Right atrium auricular region (tissue), 2 donors: ENCODE data around the gene MAGI3. TPM values are rescaled to one million over a fixed set of nuclear protein-coding genes. Genes with fewer than 3 reads are reported as not detected.
A peak's percentile ranks its signal among the peaks of the same experiment; 100 is the strongest.

Experiments
- DNase-seq: peaks from one replicate; pipeline ENCODE4 v3.0.0-alpha.2; 2019; ENCODE audit warnings: low spot score
- H3K27ac ChIP-seq, 2 donors: fragments of 200-600 bp; sonication (generic); 1 replicate in 1 of 2; 2 replicates in 1 of 2; pipeline ENCODE4 v1.5.1; 2016 to 2019
- H3K27me3 ChIP-seq, 2 donors: fragments of 200-600 bp; sonication (generic); one replicate each; pipeline versions ENCODE4 v1.5.1 to v1.6.0; 2017 to 2019
- H3K36me3 ChIP-seq: fragments of 200-600 bp; sonication (generic); one replicate; pipeline ENCODE4 v1.5.1; 2016
- H3K4me1 ChIP-seq, 2 donors: fragments of 200-600 bp; sonication (generic); one replicate each; pipeline versions ENCODE4 v1.5.1 to v1.6.0; 2017 to 2019
- H3K4me3 ChIP-seq, 2 donors: fragments of 200-600 bp; sonication (generic); 1 replicate in 1 of 2; 2 replicates in 1 of 2; pipeline ENCODE4 v1.5.1; 2017 to 2019; ENCODE audit warnings: mild to moderate bottlenecking in 1 of 2, moderate library complexity in 1 of 2
- H3K9me3 ChIP-seq, 2 donors: fragments of 200-600 bp; sonication (generic); one replicate each; pipeline ENCODE4 v1.5.1; 2019
- total RNA-seq, 2 donors: library from RNA; depleted of rRNA; stranded (reverse); fragments of >200 nt; gene quantifications; one replicate each; pipeline ENCODE4 v1.1.0, GENCODE V29; 2016
- TF ChIP-seq, protein P1 (sequence below), 2 donors: fragments of 200-600 bp; sonication (generic); IDR thresholded peaks; one replicate each; pipeline ENCODE4 v1.5.1; 2019; ENCODE audit warnings: antibody characterized with exemption in 2 of 2

The MAGI3 gene
- total RNA-seq, 2 donors from 2014 or later, result 6.4 to 6.6 TPM

DNA sequence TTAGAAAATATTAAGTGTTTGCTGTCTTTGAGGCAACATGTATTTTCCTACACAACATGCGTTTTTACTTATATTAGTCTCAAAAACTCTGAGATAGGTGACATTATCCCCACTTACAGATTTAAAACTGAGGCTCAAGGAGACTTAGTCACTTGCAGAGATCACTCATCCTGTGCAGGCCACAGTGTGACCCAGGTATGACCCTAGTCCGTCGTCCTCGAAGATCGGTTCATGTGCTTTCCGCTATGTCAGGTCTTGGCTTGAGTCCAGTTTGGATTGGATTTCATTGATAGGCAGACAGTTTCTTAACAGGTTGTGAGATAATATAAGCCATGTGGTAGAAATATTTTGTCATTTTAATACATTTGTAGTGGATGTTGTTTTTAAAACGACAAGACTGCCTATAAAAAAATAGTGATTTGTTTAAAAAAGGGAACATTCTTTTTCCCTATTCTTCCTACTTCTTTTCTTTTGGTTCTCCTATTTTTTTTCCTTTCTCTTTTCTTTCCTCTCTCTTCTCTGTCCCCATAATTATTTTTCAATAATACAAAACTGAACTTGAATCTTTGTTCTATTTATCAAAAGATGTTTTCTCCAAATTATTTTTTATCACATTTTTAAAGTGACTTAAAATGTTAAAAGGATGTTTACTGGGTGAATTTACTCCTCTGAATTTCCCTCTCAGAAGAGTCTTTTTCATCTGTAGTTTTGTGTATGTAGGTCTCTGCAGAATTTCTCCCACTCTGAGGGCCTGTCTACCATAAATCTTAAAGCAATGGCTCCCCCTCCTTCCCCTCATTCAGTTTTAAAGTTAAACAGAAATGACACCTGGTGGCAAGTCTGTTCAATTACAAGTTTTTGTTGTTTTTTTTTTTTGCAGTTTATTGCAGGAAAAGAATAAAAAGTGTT is 287.2 kb downstream of the MAGI3 start:
- DNase-seq, result no peak
- no peak overlapping the region for H3K4me3 ChIP-seq
- no peaks in the 10 kb centered on the region for H3K4me1 ChIP-seq
- no peaks in the 10 kb centered on the region for H3K9me3 ChIP-seq
- no peak overlapping the region for H3K27ac ChIP-seq
- peaks cover 5% of the 10 kb centered on the region for H3K36me3 ChIP-seq
- H3K27me3 ChIP-seq, result no peaks in the 10 kb centered on the region
- TF ChIP-seq, protein P1, sequence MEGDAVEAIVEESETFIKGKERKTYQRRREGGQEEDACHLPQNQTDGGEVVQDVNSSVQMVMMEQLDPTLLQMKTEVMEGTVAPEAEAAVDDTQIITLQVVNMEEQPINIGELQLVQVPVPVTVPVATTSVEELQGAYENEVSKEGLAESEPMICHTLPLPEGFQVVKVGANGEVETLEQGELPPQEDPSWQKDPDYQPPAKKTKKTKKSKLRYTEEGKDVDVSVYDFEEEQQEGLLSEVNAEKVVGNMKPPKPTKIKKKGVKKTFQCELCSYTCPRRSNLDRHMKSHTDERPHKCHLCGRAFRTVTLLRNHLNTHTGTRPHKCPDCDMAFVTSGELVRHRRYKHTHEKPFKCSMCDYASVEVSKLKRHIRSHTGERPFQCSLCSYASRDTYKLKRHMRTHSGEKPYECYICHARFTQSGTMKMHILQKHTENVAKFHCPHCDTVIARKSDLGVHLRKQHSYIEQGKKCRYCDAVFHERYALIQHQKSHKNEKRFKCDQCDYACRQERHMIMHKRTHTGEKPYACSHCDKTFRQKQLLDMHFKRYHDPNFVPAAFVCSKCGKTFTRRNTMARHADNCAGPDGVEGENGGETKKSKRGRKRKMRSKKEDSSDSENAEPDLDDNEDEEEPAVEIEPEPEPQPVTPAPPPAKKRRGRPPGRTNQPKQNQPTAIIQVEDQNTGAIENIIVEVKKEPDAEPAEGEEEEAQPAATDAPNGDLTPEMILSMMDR (IDR thresholded peaks at IDR 0.05), result peak; percentile 32 to 78

- TF ChIP-seq, protein P1 (IDR thresholded peaks at IDR 0.05), result peak in 1 of 2 donors; percentile 10
- Histone ChIP-seq H3K27me3 (no peaks in the 10 kb centered on the region), H3K4me1 (no peaks in the 10 kb centered on the region), H3K27ac (no peak overlapping the region), H3K36me3 (peaks cover 4% of the 10 kb centered on the region), H3K4me3 (no peak overlapping the region), H3K9me3 (no peaks in the 10 kb centered on the region)
- DNase-seq, result no peak
Observed at GRCh38 chr1:113678159-113678469, 287.8 kb downstream of the MAGI3 start.

- H3K4me3 ChIP-seq, result no peak overlapping the region
- no peak overlapping the region for H3K27ac ChIP-seq
- no peaks in the 10 kb centered on the region for H3K27me3 ChIP-seq
- TF ChIP-seq, protein P1 (IDR thresholded peaks at IDR 0.05), result no peak
- no peaks in the 10 kb centered on the region for H3K9me3 ChIP-seq
- peaks cover 0 to 5% of the 10 kb centered on the region in 2 donors for H3K4me1 ChIP-seq
- DNase-seq, result no peak
- H3K36me3 ChIP-seq, result no peaks in the 10 kb centered on the region
Observed at GRCh38 chr1:113681596-113682337, 291.5 kb downstream of the MAGI3 start.

DNA sequence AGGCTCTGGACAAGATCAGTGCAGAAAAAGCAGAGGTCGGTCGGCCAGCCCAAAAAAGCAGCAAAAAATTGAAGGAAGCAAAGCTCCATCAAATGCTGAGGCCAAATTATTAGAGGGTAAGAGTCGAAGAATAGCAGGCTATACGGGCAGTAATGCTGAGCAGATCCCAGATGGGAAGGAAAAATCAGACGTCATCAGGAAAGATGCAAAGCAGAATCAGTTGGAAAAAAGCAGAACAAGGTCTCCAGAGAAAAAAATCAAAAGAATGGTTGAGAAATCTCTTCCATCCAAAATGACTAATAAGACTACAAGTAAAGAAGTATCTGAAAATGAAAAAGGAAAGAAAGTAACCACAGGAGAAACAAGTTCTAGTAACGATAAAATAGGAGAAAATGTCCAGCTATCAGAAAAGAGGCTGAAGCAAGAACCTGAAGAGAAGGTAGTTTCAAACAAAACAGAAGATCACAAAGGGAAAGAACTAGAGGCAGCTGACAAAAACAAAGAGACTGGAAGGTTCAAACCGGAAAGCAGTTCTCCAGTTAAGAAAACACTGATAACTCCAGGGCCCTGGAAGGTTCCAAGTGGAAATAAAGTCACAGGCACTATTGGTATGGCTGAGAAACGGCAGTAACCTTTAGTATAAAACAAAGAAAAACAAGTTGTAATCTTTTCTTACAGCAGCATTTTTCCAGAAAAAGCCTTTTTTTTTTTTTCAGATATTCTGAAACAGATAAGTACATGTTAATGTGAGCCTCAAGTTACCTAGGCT is 293.3 kb downstream of the MAGI3 start:
- Histone ChIP-seq H3K4me3 (no peak overlapping the region), H3K27me3 (no peaks in the 10 kb centered on the region), H3K9me3 (no peaks in the 10 kb centered on the region), H3K27ac (peak overlapping the region; percentile 41 to 71), H3K4me1 (peaks cover 0 to 5% of the 10 kb centered on the region in 2 donors), H3K36me3 (no peaks in the 10 kb centered on the region)
- TF ChIP-seq, protein P1 (IDR thresholded peaks at IDR 0.05), result no peak
- DNase-seq, result no peak

GRCh38 chr1:113684153-113684541 is 293.8 kb downstream of the MAGI3 start:
- Histone ChIP-seq H3K4me3 (no peak overlapping the region), H3K4me1 (peaks cover 0 to 5% of the 10 kb centered on the region in 2 donors), H3K27me3 (no peaks in the 10 kb centered on the region), H3K9me3 (no peaks in the 10 kb centered on the region), H3K36me3 (no peaks in the 10 kb centered on the region), H3K27ac (peak overlapping the region; percentile 41 to 71)
- TF ChIP-seq, protein P1 (IDR thresholded peaks at IDR 0.05), result no peak
- peak; percentile 78 for DNase-seq
